Skin epidermis (tissue), 12 donors: ENCODE data around the gene PECR.

Source experiments
- H3K27ac ChIP-seq, 21 experiments: fragments of 200-600 bp; sonication (generic) in 11 of 21; one replicate each; pipeline ENCODE4 v1.5.0; 2020; ENCODE audit warnings: mild to moderate bottlenecking in 3 of 21, inconsistent platforms in 2 of 21, moderate library complexity in 2 of 21
- H3K4me3 ChIP-seq, 7 experiments: fragments of 200-600 bp; sonication (generic) in 2 of 7; one replicate each; pipeline ENCODE4 v1.5.0; 2020; ENCODE audit warnings: inconsistent platforms in 2 of 7, mild to moderate bottlenecking in 2 of 7, moderate library complexity in 1 of 7

Gene PECR

DNA sequence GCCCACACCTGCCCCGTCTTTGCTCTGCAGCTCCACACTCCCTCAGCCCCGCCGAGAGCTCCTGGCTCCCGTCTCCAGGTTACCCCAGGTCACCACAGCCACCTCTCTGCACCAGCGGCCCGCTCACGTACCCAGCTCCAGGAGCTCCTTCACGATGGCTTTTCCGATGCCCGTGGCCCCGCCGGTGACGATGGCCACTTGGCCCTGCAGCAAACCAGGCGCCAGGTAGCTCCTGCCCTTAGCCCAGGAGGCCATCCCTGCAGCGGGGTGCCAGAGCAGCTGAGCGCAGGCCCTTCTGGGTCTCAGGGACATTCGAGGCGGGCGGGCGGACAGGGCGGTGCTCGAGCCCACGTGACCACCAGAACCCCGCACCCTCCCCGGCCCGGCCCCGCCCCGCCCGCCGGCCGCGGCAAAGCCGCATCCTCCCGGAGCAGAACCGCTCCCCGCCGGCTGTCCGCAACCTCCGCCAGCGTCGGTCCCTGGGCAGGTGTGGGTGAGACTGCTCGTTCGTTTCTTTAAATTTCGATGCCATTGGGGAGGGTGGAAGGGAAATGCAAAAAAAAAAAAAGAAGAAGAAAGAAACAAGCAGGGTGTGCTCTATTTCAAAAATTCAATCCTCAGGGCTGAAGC, at the start of gene PECR, which contains the start of gene TMEM169:
Gene PECR, minus strand, starts transcription at position 323 of the 630 bp plus-strand sequence. Its CDS starts 68 bp downstream, at position 255.
Gene TMEM169, plus strand, starts transcription at position 433 of the 630 bp plus-strand sequence. CDS start 14,045 bp downstream, outside the sequence.
- Histone ChIP-seq H3K4me3 (peak within 1 kb of the TSS; percentile 41 to 69 (median 57)), H3K27ac (peak within 1 kb of the TSS in 17 of 21 experiments; percentile 28 to 91 (median 71))

GRCh38 chr2:216130346-216130971, 48.9 kb upstream of the PECR start:
- Histone ChIP-seq H3K27ac (no peak overlapping the region), H3K4me3 (no peak overlapping the region)

DNA sequence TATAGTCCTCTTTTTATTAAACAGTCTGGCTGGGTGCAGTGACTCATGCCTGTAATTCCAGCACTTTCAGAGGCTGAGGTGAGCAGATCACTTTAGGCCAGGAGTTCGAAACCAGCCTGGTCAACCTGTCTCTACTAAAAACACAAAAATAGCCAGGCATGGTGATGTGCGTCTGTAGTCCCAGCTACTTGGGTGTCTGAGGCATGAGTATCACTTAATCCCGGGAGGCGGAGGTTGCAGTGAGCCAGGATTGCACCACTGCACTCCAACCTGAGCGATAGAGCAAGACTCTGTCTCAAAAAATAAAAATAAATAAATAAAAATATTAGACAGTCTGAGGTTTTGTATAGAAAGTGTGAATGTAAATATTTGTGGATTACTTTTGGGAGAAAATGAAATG, 45.3 kb upstream of the PECR start:
- Histone ChIP-seq H3K27ac (no peak overlapping the region), H3K4me3 (no peak overlapping the region)

DNA sequence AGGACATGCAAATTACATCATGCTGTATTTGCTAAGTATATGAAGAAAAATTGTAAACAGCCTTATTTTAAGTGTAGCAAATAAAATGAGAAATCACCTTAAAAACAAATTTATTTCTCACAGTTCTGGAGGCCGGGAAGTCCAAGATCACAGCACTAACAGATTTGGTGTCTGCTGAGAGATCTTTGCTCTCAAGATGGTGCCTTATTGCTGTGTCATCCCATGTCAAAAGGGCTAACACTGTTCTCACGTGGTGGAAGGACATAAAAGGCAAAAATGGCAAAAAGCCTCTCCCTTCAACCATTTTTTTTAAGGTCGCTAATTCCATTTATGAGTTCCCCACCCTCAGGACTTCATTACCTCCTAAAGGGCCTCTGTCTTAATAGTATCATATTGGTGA, 39.6 kb upstream of the PECR start:
- H3K4me3 ChIP-seq: no peak overlapping the region
- H3K27ac ChIP-seq: no peak overlapping the region

GRCh38 chr2:216119986-216120385, 38.4 kb upstream of the PECR start:
- Histone ChIP-seq H3K27ac (peak overlapping the region in 2 of 21 experiments; percentile 18 to 66), H3K4me3 (no peak overlapping the region)

GRCh38 chr2:216119146-216119545, 37.5 kb upstream of the PECR start:
- Histone ChIP-seq H3K27ac (no peak overlapping the region), H3K4me3 (no peak overlapping the region)

- Histone ChIP-seq H3K4me3 (no peak overlapping the region), H3K27ac (peak overlapping the region in 1 of 21 experiments; percentile 54)
These were observed 36.9 kb upstream of the PECR start for GRCh38 chr2:216118474-216118873.

DNA sequence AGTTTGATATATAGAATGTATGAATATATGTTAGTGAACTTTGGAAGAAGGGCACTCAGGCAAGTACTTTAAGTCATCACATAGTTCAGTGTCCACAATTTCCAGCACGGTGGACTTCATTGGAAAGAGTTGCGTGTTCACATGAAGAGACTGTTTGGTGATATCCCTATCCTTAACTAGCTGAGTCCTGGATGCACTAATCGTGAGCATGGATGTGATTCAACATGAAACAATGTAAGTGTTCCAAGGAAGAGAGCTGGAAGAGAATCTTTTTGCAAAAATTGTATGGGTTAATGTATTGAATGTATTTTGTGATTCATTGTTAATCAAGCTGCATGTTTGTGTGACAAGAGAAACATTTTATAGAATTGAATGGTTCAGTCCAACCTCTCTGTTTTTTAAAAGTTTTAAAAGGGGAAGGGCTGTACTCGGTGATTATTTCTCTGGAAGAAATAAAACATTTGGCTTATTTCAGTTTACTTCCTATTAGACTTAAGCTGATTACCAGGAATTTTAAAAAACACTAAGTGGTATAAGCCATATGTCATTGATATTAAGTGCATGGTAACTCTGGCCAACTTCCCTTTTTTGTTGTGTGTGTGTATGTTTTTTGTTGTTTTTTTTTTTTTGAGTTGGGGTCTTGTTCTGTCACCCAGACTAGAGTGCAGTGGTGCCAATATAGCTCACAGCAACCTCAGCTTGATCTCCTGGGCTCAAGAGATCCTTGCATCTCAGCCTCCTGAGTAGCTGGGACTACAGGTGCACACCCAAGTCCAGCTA, 36.1 kb upstream of the PECR start:
- no peak overlapping the region for H3K4me3 ChIP-seq
- peak overlapping the region in 1 of 21 experiments; percentile 54 for H3K27ac ChIP-seq

DNA sequence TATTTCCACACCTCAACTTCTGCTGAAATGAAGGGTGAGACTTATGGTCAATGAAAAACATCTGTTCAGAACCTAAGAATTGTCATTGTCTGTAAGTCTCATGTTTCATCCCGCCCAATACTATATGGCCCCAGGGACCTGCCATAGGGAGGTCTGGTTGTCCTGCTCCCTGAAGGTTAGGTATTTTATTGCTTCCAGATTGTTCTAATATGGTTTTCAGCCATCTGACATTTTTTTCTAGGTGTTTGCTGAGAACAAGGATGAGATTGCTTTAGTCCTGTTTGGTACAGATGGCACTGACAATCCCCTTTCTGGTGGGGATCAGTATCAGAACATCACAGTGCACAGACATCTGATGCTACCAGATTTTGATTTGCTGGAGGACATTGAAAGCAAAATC, 34.8 kb upstream of the PECR start:
- Histone ChIP-seq H3K4me3 (no peak overlapping the region), H3K27ac (peak overlapping the region in 1 of 21 experiments; percentile 44)

- H3K4me3 ChIP-seq: peak overlapping the region; percentile 38 to 51 (median 43)
- H3K27ac ChIP-seq: peak overlapping the region in 20 of 21 experiments; percentile 63 to 95 (median 88)
These were observed 33.3 kb upstream of the PECR start for GRCh38 chr2:216114714-216115531.

GRCh38 chr2:216114382-216114713, 32.7 kb upstream of the PECR start:
- Histone ChIP-seq H3K4me3 (no peak overlapping the region), H3K27ac (peak overlapping the region in 5 of 21 experiments; percentile 3 to 90 (median 42))

GRCh38 chr2:216113572-216113971, 32.0 kb upstream of the PECR start:
- peak overlapping the region in 2 of 21 experiments; percentile 3 to 55 for H3K27ac ChIP-seq
- no peak overlapping the region for H3K4me3 ChIP-seq

DNA sequence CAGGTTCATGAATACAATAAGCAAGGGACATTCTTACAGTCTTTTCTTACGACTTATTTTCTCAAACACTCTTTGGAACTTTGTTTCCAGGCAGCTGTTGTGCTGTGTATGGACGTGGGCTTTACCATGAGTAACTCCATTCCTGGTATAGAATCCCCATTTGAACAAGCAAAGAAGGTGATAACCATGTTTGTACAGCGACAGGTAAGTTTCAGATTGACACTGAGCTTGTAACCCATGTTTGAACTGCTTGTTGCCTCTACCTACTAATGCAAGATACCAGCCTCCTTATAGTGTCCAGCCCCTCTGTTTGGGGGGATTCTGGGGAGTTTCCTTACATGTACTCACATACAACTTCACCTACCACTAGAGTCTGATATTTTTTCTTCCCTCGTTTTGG, 31.3 kb upstream of the PECR start:
- no peak overlapping the region for H3K27ac ChIP-seq
- no peak overlapping the region for H3K4me3 ChIP-seq

DNA sequence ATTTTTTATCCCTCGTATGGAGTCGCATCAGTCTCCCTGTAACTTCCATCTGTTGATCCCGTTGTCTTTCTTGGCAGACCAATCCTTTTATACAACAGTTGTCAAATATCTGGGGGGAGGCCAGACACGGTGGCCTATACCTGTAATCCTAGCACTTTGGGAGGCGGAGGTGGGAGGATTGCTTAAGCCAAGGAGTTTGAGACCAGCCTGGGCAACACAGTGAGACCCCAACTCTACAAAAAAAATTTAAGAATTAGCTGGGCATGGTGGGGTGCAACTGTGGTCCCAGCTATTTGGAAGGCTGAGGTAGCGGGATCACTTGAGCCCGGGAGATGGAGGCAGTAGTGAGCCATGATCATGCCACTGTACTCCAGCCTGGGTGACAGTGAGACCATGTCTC, 29.5 kb upstream of the PECR start:
- H3K4me3 ChIP-seq: peak overlapping the region in 1 of 7 experiments; percentile 74
- peak overlapping the region in 3 of 21 experiments; percentile 7 to 98 (median 95) for H3K27ac ChIP-seq

DNA sequence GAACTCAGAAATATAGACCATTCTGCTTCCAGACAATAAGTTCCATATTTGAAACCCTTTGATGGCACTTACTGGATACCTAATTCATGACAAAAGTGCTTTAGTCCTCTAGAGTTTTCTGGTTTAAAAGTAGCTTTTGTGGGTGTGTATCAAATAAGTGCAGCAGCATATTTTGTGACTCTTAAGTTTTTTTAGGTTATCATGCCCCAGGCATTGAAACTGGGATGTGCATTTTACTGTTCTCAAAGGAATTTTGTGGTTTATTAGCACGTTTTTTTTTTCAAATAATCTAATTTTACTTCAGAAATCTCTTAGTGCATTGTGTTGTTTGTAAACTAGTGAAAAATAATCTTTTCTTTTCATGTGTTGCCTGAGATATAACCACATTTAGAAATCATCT, 29.0 kb upstream of the PECR start:
- H3K4me3 ChIP-seq: peak overlapping the region in 5 of 7 experiments; percentile 74 to 99 (median 84)
- peak overlapping the region in 14 of 21 experiments; percentile 7 to 98 (median 92) for H3K27ac ChIP-seq

GRCh38 chr2:216109962-216110614, 28.5 kb upstream of the PECR start:
- peak overlapping the region; percentile 46 to 99 (median 83) for H3K4me3 ChIP-seq

DNA sequence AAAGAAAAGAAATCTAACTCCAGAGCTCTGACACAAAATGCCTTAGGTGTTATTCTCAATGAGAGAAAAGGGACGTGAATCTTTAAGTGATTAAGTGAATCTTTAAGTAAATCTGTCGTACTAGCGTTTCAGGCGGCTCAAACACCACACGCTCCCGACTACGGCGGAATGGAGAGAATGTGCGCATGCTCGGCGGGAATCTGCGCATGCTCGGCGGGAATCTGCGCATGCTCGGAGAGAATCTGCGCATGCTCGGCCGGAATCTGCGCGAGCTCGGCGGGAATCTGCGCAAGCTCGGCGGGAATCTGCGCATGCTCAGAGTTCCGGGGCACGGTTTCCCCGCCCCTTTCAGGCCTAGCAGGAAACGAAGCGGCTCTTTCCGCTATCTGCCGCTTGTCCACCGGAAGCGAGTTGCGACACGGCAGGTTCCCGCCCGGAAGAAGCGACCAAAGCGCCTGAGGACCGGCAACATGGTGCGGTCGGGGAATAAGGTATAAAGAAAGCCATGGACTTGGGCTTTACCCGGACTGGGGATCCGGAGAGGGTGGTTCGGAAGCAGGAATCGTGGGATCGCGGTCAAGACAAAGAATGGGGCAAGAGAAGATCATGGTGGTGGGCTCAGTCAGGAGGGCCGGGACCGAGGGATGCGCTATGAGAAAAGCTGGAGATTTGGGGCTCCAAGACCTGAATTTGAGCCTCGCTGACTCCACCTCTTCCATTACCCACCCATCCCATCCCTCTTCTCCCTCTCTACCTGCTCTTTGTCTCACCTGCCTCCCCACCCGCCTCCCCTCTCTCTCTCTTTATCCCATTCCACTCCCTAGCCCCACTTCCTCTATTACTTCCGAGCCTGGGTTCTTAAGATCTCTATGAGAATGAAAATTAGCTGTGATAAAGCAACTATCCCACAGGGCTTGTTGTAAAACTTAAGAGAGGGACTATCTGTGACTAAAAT, 27.6 kb upstream of the PECR start, which contains the start of gene XRCC5:
Gene XRCC5, plus strand, starts transcription at position 382 of the 955 bp plus-strand sequence. Its CDS starts 89 bp downstream, at position 471.
- Histone ChIP-seq H3K4me3 (peak within 1 kb of the TSS; percentile 46 to 99 (median 83)), H3K27ac (peak within 1 kb of the TSS; percentile 50 to 98 (median 93))

More at GRCh38 chr2:216109962-216110614, 28.5 kb upstream of the PECR start:
- peak overlapping the region in 20 of 21 experiments; percentile 78 to 98 (median 94) for H3K27ac ChIP-seq
